ENCODE results near the gene RBBP8NL. TPM values are rescaled to one million over a fixed set of nuclear protein-coding genes. Genes with fewer than 3 reads are reported as not detected.
A peak's percentile ranks its signal among the peaks of the same experiment; 100 is the strongest.
"Not testable (repeated sequence)": the region's sequence is repeated elsewhere in the genome, so short reads cannot be mapped to it uniquely, and the experiment has no call there.

The RBBP8NL gene
- polyA plus RNA-seq, 2 of the 4 experiments (the other 2 are of a cell fraction): not detected

DNA sequence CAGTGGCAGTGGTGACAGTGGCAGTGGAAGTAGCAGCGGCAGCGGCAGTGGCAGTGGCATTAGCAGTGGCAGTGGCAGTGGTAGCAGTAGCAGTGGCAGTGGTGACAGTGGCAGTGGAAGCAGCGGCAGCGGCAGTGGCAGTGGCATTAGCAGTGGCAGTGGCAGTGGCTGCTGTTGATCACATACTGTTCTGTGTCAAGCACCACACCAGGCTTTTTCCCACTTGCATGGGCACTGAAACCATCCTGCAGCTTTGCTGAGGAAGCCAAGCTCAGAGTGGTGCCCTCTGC is 1.3 kb downstream of the RBBP8NL start:
- ATAC-seq; DNase-seq (ENCODE audit: low read depth in 1 of 2, low spot score in 1 of 2); H3K4me1 ChIP-seq; FAIRE-seq; H3K27ac ChIP-seq; H3K4me3 ChIP-seq; H3K9me3 ChIP-seq; POLR2A ChIA-PET; H3K4me2 ChIP-seq: not testable (repeated sequence)
- 84% methylated on average over 4 of the region's 4 CpGs for WGBS (ENCODE audit: missing lambda C conversion rate)
- CTCF ChIA-PET: interaction anchor here (1.7 to 5.2 kb wide), 2 partner anchors 16 to 74 kb away, joined by 5 to 31 read pairs; no protein-coding TSS in a partner anchor

DNA sequence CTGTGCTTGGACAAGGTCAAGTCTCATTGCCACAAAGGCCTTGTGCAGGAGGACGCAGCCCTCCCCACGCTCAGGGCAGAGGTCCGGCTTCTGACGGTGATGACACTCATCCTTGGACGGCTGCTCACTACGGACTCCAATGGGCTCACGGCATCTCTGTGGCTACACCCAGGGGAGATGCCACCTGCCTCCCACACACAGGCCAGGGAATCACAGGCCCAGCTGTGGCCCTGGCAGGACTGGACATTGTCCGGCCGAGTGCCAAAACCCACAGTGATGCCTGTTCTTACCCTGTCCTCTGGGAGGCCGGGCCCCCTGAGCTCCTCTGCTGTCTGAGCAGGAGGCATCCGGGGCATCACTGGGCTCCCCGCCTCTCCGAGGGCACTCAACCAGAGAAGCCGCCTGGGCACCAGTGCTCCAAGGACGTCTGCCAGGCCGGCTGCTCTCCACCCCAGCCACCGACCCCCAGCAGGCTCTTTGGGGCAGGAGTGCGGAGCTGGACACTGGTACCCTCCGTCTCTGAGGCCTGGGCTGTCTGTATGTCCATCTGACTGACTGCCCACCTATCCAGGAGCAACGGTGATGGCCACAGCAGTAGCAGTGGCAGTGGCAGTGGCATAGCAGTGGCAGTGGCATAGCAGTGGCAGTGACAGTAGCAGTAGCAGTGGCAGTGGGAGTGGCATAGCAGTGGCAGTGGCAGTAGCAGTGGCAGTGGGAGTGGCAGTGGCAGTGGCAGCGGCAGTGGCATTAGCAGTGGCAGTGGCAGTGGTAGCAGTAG is 1.9 kb downstream of the RBBP8NL start:
- WGBS (ENCODE audit: missing lambda C conversion rate): 72% methylated on average over 15 of the region's 21 CpGs
- Histone ChIP-seq H3K9me3 (no peaks in the 10 kb centered on the region), H3K27ac (no peak overlapping the region), H3K4me2 (no peak overlapping the region), H3K4me1 (no peaks in the 10 kb centered on the region), H3K4me3 (no peak overlapping the region)
- ATAC-seq (no peak), FAIRE-seq (no peak), DNase-seq (ENCODE audit: low read depth in 1 of 2, low spot score in 1 of 2) (no peak)
- CTCF ChIA-PET: interaction anchor here (1.7 to 5.2 kb wide), 2 partner anchors 15 to 74 kb away, joined by 5 to 31 read pairs; no protein-coding TSS in a partner anchor
- POLR2A ChIA-PET: no interaction called here
- TF ChIP-seq, protein P1, sequence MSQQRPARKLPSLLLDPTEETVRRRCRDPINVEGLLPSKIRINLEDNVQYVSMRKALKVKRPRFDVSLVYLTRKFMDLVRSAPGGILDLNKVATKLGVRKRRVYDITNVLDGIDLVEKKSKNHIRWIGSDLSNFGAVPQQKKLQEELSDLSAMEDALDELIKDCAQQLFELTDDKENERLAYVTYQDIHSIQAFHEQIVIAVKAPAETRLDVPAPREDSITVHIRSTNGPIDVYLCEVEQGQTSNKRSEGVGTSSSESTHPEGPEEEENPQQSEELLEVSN (IDR thresholded peaks at IDR 0.05; ENCODE audit: borderline replicate concordance, low read depth): no peak
- TF ChIP-seq SREBF2 (IDR thresholded peaks at IDR 0.05): no peak

DNA sequence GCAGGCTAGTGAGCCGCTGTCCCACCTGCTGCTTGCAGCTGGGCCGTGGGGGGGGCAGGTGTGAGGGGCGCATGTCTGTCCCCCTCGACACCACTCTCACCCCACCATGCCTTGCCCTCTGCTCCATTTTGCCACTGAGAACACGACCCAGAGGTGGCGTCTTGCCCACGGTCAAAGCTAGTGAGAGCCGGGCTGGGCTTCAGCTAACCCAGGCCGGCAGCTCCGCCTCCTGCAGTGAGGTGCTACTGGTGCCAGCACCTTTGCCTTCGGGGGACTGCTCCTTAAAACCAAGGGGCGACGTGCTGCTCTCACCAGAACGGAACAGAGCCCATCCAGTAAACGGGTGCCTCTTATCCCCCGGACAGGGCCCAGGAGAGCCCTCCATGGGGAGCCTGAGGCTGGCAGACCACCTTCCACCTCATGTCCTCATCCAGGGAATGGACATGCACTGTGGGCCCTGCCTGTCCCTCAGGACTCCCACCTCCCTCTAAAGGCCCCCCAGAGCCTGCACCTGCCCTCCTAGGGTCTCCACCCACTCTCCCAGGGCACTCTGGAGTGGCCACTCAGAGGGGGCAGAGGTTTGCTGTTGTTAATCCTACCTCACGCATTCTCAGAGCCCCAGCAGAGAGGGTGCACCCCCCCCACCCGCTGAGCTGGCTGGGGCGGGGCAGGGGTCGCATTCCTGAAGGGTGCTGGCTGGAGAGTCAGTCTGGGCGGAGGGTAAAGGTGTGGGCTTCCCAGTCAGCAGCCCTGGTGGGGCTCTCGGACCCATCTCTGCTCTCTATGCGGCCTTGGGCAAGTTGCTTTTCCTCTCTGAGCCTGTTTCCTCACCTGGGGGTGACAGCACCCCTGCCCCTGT is 2.9 kb downstream of the RBBP8NL start:
- ChIA-PET CTCF (interaction anchor here (1.2 to 5.2 kb wide), 4 partner anchors 14 to 192 kb away, joined by 4 to 31 read pairs (median 6); no protein-coding TSS in a partner anchor), POLR2A (no interaction called here)
- TF ChIP-seq HOXB13 (CRISPR knock-in tag; IDR thresholded peaks at IDR 0.05; ENCODE audit: low read depth) (no peak), SMC3 (IDR thresholded peaks at IDR 0.05) (no peak), NR3C1 (IDR thresholded peaks at IDR 0.05) (no peak), ZFP36 (IDR thresholded peaks at IDR 0.05; ENCODE audit: borderline replicate concordance, partially characterized antibody) (no peak)
- TF ChIP-seq, protein P2, sequence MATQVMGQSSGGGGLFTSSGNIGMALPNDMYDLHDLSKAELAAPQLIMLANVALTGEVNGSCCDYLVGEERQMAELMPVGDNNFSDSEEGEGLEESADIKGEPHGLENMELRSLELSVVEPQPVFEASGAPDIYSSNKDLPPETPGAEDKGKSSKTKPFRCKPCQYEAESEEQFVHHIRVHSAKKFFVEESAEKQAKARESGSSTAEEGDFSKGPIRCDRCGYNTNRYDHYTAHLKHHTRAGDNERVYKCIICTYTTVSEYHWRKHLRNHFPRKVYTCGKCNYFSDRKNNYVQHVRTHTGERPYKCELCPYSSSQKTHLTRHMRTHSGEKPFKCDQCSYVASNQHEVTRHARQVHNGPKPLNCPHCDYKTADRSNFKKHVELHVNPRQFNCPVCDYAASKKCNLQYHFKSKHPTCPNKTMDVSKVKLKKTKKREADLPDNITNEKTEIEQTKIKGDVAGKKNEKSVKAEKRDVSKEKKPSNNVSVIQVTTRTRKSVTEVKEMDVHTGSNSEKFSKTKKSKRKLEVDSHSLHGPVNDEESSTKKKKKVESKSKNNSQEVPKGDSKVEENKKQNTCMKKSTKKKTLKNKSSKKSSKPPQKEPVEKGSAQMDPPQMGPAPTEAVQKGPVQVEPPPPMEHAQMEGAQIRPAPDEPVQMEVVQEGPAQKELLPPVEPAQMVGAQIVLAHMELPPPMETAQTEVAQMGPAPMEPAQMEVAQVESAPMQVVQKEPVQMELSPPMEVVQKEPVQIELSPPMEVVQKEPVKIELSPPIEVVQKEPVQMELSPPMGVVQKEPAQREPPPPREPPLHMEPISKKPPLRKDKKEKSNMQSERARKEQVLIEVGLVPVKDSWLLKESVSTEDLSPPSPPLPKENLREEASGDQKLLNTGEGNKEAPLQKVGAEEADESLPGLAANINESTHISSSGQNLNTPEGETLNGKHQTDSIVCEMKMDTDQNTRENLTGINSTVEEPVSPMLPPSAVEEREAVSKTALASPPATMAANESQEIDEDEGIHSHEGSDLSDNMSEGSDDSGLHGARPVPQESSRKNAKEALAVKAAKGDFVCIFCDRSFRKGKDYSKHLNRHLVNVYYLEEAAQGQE (IDR thresholded peaks at IDR 0.05): no peak
- Histone ChIP-seq H3K4me1 (no peaks in the 10 kb centered on the region), H3K4me3 (no peak overlapping the region), H3K9me3 (no peaks in the 10 kb centered on the region), H3K27ac (no peak overlapping the region), H3K4me2 (no peak overlapping the region)
- no peak for DNase-seq (ENCODE audit: low read depth in 1 of 2, low spot score in 1 of 2)
- 0 out of 6 replicates have a peak, but pooled peaks of 1 of the 2 experiments have one; percentile 11 for ATAC-seq
- no peak for FAIRE-seq
- 44% methylated on average over 14 of the region's 23 CpGs for WGBS (ENCODE audit: missing lambda C conversion rate)

DNA sequence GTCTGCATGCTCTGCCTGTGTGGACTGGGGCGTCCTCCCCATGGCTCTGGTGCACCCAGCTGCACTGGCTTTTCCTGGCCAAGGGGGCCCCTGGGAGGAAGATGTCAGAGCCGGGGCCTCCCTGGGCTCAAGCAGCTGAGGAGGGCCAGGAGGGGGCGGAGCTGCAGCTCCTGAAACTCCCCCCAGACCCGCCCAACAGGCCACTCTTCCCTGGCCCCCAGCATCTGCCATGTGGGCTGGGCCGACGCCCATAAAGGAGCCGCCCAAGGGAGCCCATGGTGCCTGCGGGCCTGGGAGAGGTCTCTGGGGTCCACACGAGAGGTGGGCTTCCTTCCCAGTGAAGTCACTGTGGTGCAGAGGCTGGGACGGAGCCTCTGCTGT is 4.0 kb downstream of the RBBP8NL start:
- ATAC-seq: peak in 1 of 2 experiments; percentile 18; a peak in 2 of 6 replicates
- ChIA-PET CTCF (interaction anchor here (1.2 to 5.2 kb wide), 5 partner anchors 13 to 194 kb away, joined by 3 to 31 read pairs (median 4); no protein-coding TSS in a partner anchor), POLR2A (no interaction called here)
- no peak overlapping the region for H3K27ac ChIP-seq
- no peak for DNase-seq (ENCODE audit: low read depth in 1 of 2, low spot score in 1 of 2)
- no peaks in the 10 kb centered on the region for H3K4me1 ChIP-seq
- no peak overlapping the region for H3K4me3 ChIP-seq
- no peak for FAIRE-seq
- H3K4me2 ChIP-seq: no peak overlapping the region
- no peaks in the 10 kb centered on the region for H3K9me3 ChIP-seq
- 80% methylated on average over 1 of the region's 10 CpGs for WGBS (ENCODE audit: missing lambda C conversion rate)
- TF ChIP-seq, protein P3, sequence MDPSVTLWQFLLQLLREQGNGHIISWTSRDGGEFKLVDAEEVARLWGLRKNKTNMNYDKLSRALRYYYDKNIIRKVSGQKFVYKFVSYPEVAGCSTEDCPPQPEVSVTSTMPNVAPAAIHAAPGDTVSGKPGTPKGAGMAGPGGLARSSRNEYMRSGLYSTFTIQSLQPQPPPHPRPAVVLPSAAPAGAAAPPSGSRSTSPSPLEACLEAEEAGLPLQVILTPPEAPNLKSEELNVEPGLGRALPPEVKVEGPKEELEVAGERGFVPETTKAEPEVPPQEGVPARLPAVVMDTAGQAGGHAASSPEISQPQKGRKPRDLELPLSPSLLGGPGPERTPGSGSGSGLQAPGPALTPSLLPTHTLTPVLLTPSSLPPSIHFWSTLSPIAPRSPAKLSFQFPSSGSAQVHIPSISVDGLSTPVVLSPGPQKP (IDR thresholded peaks at IDR 0.05; ENCODE audit: low read depth, low read length): no peak
- no peak for TF ChIP-seq MAFK (IDR thresholded peaks at IDR 0.05; ENCODE audit: partially characterized antibody)
- TF ChIP-seq ZSCAN20 (CRISPR knock-in tag; IDR thresholded peaks at IDR 0.05): no peak
- TF ChIP-seq, protein P4, sequence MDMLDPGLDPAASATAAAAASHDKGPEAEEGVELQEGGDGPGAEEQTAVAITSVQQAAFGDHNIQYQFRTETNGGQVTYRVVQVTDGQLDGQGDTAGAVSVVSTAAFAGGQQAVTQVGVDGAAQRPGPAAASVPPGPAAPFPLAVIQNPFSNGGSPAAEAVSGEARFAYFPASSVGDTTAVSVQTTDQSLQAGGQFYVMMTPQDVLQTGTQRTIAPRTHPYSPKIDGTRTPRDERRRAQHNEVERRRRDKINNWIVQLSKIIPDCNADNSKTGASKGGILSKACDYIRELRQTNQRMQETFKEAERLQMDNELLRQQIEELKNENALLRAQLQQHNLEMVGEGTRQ (IDR thresholded peaks at IDR 0.05): no peak
- TF ChIP-seq JUNB (IDR thresholded peaks at IDR 0.05): no peak
- no peak for TF ChIP-seq MAZ (IDR thresholded peaks at IDR 0.05; ENCODE audit: borderline replicate concordance, low read depth, low read length)
- TF ChIP-seq HOXB5 (CRISPR knock-in tag; IDR thresholded peaks at IDR 0.05): no peak
- no peak for TF ChIP-seq GATA3 (IDR thresholded peaks at IDR 0.05; ENCODE audit: borderline replicate concordance)
- TF ChIP-seq, protein P5, sequence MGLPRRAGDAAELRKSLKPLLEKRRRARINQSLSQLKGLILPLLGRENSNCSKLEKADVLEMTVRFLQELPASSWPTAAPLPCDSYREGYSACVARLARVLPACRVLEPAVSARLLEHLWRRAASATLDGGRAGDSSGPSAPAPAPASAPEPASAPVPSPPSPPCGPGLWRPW (IDR thresholded peaks at IDR 0.05): no peak
- TF ChIP-seq BHLHE40 (IDR thresholded peaks at IDR 0.05; ENCODE audit: low read depth, low read length): no peak
- TF ChIP-seq, protein P6, sequence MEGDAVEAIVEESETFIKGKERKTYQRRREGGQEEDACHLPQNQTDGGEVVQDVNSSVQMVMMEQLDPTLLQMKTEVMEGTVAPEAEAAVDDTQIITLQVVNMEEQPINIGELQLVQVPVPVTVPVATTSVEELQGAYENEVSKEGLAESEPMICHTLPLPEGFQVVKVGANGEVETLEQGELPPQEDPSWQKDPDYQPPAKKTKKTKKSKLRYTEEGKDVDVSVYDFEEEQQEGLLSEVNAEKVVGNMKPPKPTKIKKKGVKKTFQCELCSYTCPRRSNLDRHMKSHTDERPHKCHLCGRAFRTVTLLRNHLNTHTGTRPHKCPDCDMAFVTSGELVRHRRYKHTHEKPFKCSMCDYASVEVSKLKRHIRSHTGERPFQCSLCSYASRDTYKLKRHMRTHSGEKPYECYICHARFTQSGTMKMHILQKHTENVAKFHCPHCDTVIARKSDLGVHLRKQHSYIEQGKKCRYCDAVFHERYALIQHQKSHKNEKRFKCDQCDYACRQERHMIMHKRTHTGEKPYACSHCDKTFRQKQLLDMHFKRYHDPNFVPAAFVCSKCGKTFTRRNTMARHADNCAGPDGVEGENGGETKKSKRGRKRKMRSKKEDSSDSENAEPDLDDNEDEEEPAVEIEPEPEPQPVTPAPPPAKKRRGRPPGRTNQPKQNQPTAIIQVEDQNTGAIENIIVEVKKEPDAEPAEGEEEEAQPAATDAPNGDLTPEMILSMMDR (IDR thresholded peaks at IDR 0.05): no peak
- no peak for TF ChIP-seq HOXA7 (CRISPR knock-in tag; IDR thresholded peaks at IDR 0.05)
